K562 (cell line): ENCODE results near the gene ERG28. TPM values are rescaled to one million over a fixed set of nuclear protein-coding genes. Genes with fewer than 3 reads are reported as not detected.

Experiments
- HNRNPLL ChIP-seq: fragments of 200-400 bp; formaldehyde crosslinking; IDR thresholded peaks from 2 replicates; pipeline ENCODE4 v1.6.1; 2017; ENCODE audit warnings: low read length, low read depth, mild to moderate bottlenecking; ENCODE audit not compliant: poor library complexity, severe bottlenecking
- KLF10 ChIP-seq: fragments of 250-450 bp; sonication (Bioruptor Pico); IDR thresholded peaks from 2 replicates; pipeline ENCODE4 v1.6.1; 2021; ENCODE audit warnings: matching md5 sums
- KLF16 ChIP-seq: IDR thresholded peaks from 2 replicates; pipeline ENCODE4 v1.6.1; 2016; ENCODE audit warnings: antibody characterized with exemption
- SAFB ChIP-seq: fragments of 200-400 bp; formaldehyde crosslinking; IDR thresholded peaks from 2 replicates; pipeline ENCODE4 v1.6.1; 2017; ENCODE audit warnings: low read depth, low read length, borderline replicate concordance
- SFPQ ChIP-seq: fragments of 200-400 bp; formaldehyde crosslinking; IDR thresholded peaks from 2 replicates; pipeline ENCODE4 v1.6.1; 2017; ENCODE audit warnings: mild to moderate bottlenecking, low read depth, low read length, moderate library complexity
- SMAD3 ChIP-seq: fragments of 450-650 bp; formaldehyde crosslinking; conservative IDR thresholded peaks from 2 replicates; pipeline ENCODE4 v1.4.0; 2020; ENCODE audit warnings: mild to moderate bottlenecking
- SMARCE1 ChIP-seq: fragments of 450-650 bp; IDR thresholded peaks from 2 replicates; pipeline ENCODE4 v1.7.1; 2016; ENCODE audit warnings: mild to moderate bottlenecking
- SNIP1 ChIP-seq: fragments of 450-650 bp; IDR thresholded peaks from 2 replicates; pipeline ENCODE4 v1.7.1; 2017; ENCODE audit warnings: low read depth, mild to moderate bottlenecking
- SPI1 ChIP-seq: IDR thresholded peaks from 2 replicates; pipeline ENCODE4 v1.6.1; 2011; ENCODE audit warnings: low read depth, low read length, control low read depth, borderline replicate concordance
- TAL1 ChIP-seq: fragments of 450-650 bp; IDR thresholded peaks from 2 replicates; pipeline ENCODE4 v1.6.1; 2016; ENCODE audit warnings: mild to moderate bottlenecking
- ZBTB12 ChIP-seq: fragments of 250-450 bp; sonication (Bioruptor Pico); IDR thresholded peaks from 2 replicates; pipeline ENCODE4 v1.4.0; 2020
- ZBTB2 ChIP-seq: fragments of 450-650 bp; IDR thresholded peaks from 2 replicates; pipeline ENCODE4 v1.6.1; 2016; ENCODE audit warnings: antibody characterized with exemption
- ZNF224 ChIP-seq: sonication (generic); formaldehyde crosslinking; IDR thresholded peaks from 2 replicates; pipeline ENCODE4 v1.8.0; 2022; ENCODE audit warnings: mild to moderate bottlenecking, missing genetic modification reagents
- ZNF584 ChIP-seq: fragments of 200-800 bp; sonication (Bioruptor generic); IDR thresholded peaks from 2 replicates; pipeline ENCODE4 v1.6.1; 2016; ENCODE audit warnings: low read depth, mild to moderate bottlenecking, missing genetic modification characterization, missing compliant biosample characterization
- ZNF609 ChIP-seq: sonication (generic); formaldehyde crosslinking; IDR thresholded peaks from 2 replicates; pipeline ENCODE4 v1.8.1; 2023; ENCODE audit warnings: missing genetic modification reagents, mild to moderate bottlenecking, borderline replicate concordance
- polyA plus RNA-seq, 8 experiments: library from polyadenylated mRNA; depleted of rRNA in 4 of 8; stranded (reverse) in 5 of 8; unstranded in 3 of 8; fragments of >200 nt; fragmentation: Nextera tagmentation in 2 of 8; fragmentation: Illumina TruSeq in 1 of 8; extraction: Ambion mirVana in 2 of 8; extraction: Trizol in 1 of 8; gene quantifications; 2 replicates each; pipeline versions ENCODE4 v1.2.1 to v1.2.3, GENCODE V29; 2011 to 2014; ENCODE audit warnings: inconsistent platforms in 1 of 8, missing spikeins in 1 of 8
- total RNA-seq, 7 experiments: library from RNA; depleted of rRNA in 6 of 7; stranded (reverse); fragments of >200 nt in 6 of 7; fragmentation: Illumina TruSeq in 2 of 7; extraction: Trizol in 2 of 7; gene quantifications; 2 replicates each; pipeline versions ENCODE4 v1.2.1 to v1.2.3, GENCODE V29; 2011 to 2021; ENCODE audit warnings: low replicate concordance in 1 of 7
- TF ChIP-seq, protein P1 (sequence below), 2 experiments: fragments of 450-650 bp; conservative IDR thresholded peaks; 2 replicates each; pipeline ENCODE4 v1.6.1; 2017; ENCODE audit warnings: mild to moderate bottlenecking in 2 of 2, moderate library complexity in 2 of 2

The ERG28 gene
- total and polyA plus RNA-seq, 9 of the 15 experiments (the other 6 are each of a cell fraction or from before 2014, with no cell fraction given) = 3.1 to 34.2 (median 14.2) TPM

GRCh38 chr14:75660630-75661498 is at the start of gene ERG28, which contains the start of gene TTLL5 (continued):
- no peak for TF ChIP-seq SFPQ
- no peak for TF ChIP-seq KLF16
- no peak for TF ChIP-seq SAFB
- TF ChIP-seq, protein P1, sequence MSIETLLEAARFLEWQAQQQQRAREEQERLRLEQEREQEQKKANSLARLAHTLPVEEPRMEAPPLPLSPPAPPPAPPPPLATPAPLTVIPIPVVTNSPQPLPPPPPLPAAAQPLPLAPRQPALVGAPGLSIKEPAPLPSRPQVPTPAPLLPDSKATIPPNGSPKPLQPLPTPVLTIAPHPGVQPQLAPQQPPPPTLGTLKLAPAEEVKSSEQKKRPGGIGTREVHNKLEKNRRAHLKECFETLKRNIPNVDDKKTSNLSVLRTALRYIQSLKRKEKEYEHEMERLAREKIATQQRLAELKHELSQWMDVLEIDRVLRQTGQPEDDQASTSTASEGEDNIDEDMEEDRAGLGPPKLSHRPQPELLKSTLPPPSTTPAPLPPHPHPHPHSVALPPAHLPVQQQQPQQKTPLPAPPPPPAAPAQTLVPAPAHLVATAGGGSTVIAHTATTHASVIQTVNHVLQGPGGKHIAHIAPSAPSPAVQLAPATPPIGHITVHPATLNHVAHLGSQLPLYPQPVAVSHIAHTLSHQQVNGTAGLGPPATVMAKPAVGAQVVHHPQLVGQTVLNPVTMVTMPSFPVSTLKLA (conservative IDR thresholded peaks at IDR 0.05) = peak; percentile 43 to 68
- TF ChIP-seq KLF10 (CRISPR knock-in tag) = no peak
- no peak for TF ChIP-seq SMAD3 (CRISPR knock-in tag)
- TF ChIP-seq ZNF224 (CRISPR knock-in tag) = no peak
- peak; percentile 74 for TF ChIP-seq ZBTB12
- no peak for TF ChIP-seq ZNF609
- no peak for TF ChIP-seq ZNF584 (CRISPR knock-in tag)
- TF ChIP-seq HNRNPLL = peak; percentile 81
- TF ChIP-seq ZBTB2 = peak; percentile 74; the same call in 1 of the 2 replicates
- TF ChIP-seq SPI1 = no peak
- no peak for TF ChIP-seq SMARCE1
- TF ChIP-seq TAL1 = no peak
- TF ChIP-seq SNIP1 = no peak
